Breast epithelium (tissue), 4 donors: ENCODE measurements around the gene TTC28. TPM values are rescaled to one million over a fixed set of nuclear protein-coding genes. Genes with fewer than 3 reads are reported as not detected.

Source experiments
- DNase-seq, 2 donors: peaks; one replicate each; pipeline ENCODE4 v3.0.0-alpha.2; 2019; ENCODE audit warnings: low spot score in 2 of 2
- H3K27ac ChIP-seq, 2 donors: fragments of 200-600 bp; sonication (generic) in 1 of 2; one replicate each; pipeline ENCODE4 v1.5.1; 2016 to 2019; ENCODE audit warnings: mild to moderate bottlenecking in 1 of 2
- H3K27me3 ChIP-seq, 2 donors: fragments of 200-600 bp; sonication (generic) in 1 of 2; one replicate each; pipeline versions ENCODE4 v1.5.1 to v1.6.0; 2017 to 2019; ENCODE audit warnings: control low read depth in 1 of 2, mild to moderate bottlenecking in 1 of 2
- H3K36me3 ChIP-seq: fragments of 200-600 bp; one replicate; pipeline ENCODE4 v1.5.1; 2019
- H3K4me1 ChIP-seq, 2 donors: fragments of 200-600 bp; sonication (generic); one replicate each; pipeline ENCODE4 v1.5.1; 2016 to 2019; ENCODE audit warnings: control low read depth in 1 of 2
- H3K4me3 ChIP-seq, 3 donors: fragments of 200-600 bp; sonication (generic); 1 replicate in 2 of 3; 2 replicates in 1 of 3; pipeline ENCODE4 v1.5.1; 2016 to 2019; ENCODE audit warnings: mild to moderate bottlenecking in 3 of 3, moderate library complexity in 2 of 3
- H3K9me3 ChIP-seq, 2 donors: fragments of 200-600 bp; sonication (generic) in 1 of 2; one replicate each; pipeline ENCODE4 v1.5.1; 2016 to 2019; ENCODE audit warnings: control low read depth in 1 of 2
- CTCF ChIP-seq, 3 donors: fragments of 450-650 bp; IDR thresholded peaks; one replicate each; pipeline ENCODE4 v1.5.1; 2016 to 2017; ENCODE audit warnings: antibody characterized with exemption in 3 of 3, mild to moderate bottlenecking in 3 of 3, moderate library complexity in 3 of 3
- POLR2A ChIP-seq: fragments of 450-650 bp; IDR thresholded peaks from one replicate; pipeline ENCODE4 v1.6.1; 2016; ENCODE audit warnings: antibody characterized with exemption, mild to moderate bottlenecking, moderate library complexity
- POLR2AphosphoS5 ChIP-seq, 3 donors: sonication (generic); formaldehyde crosslinking; IDR thresholded peaks; one replicate each; pipeline ENCODE4 v1.6.1; 2017; ENCODE audit warnings: antibody characterized with exemption in 3 of 3
- intact Hi-C: fragments of 100-400 bp; cut with DNase I; formaldehyde crosslinking; loops from one replicate; pipeline ENCODE4 v1.15.1; 2023; ENCODE audit warnings: low total_unique reads
- total RNA-seq, 3 donors: library from RNA; depleted of rRNA; stranded (reverse); fragments of >200 nt; gene quantifications; one replicate each; pipeline ENCODE4 v1.1.0, GENCODE V29; 2016

Gene TTC28
- total RNA-seq, 3 donors from 2014 or later, result 33.5 to 43.3 (median 40.2) TPM

- H3K9me3 ChIP-seq, result no peaks in the 10 kb centered on the region
- no peak overlapping the region for H3K4me3 ChIP-seq
- TF ChIP-seq POLR2AphosphoS5 (IDR thresholded peaks at IDR 0.05), result no peak
- no peak for TF ChIP-seq CTCF (IDR thresholded peaks at IDR 0.05)
- TF ChIP-seq POLR2A, result no peak
- no peaks in the 10 kb centered on the region for H3K27me3 ChIP-seq
- no peak overlapping the region for H3K27ac ChIP-seq
- intact Hi-C loops, result loop anchor here (10.0 kb wide), 1 partner anchor 226 kb away; no protein-coding TSS in a partner anchor
- H3K4me1 ChIP-seq, result no peaks in the 10 kb centered on the region
- no peak for DNase-seq
- no peaks in the 10 kb centered on the region for H3K36me3 ChIP-seq
Observed at GRCh38 chr22:28608546-28608945, 71.1 kb downstream of the TTC28 start.

DNA sequence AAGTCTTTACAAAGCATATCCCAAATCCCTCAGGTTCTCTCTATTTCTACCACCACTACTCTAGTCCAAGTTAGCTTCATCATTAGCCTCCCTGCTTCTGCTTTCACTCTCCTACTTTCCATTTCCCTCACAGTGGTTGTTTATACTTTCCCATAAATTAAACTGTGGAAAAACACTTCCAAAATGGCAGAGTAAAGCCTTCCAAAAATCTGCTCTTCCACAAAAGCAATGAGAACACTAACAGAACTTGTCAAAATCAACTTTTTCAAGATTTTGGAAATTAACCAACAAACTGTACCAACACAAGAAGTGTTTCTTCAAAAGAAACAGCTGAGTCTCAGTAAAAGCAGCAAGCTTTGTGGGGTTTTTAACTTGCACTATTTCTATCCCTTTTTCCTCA lies 71.8 kb downstream of the TTC28 start:
- no peak for DNase-seq
- Histone ChIP-seq H3K4me3 (no peak overlapping the region), H3K4me1 (no peaks in the 10 kb centered on the region), H3K36me3 (no peaks in the 10 kb centered on the region), H3K27me3 (no peaks in the 10 kb centered on the region), H3K9me3 (no peaks in the 10 kb centered on the region), H3K27ac (no peak overlapping the region)
- TF ChIP-seq POLR2A (no peak), CTCF (IDR thresholded peaks at IDR 0.05) (no peak)
- intact Hi-C loops, result loop anchor here (10.0 kb wide), 1 partner anchor 227 kb away; no protein-coding TSS in a partner anchor

- H3K36me3 ChIP-seq, result no peaks in the 10 kb centered on the region
- no peaks in the 10 kb centered on the region for H3K27me3 ChIP-seq
- TF ChIP-seq POLR2AphosphoS5 (IDR thresholded peaks at IDR 0.05), result no peak
- no peak for TF ChIP-seq CTCF (IDR thresholded peaks at IDR 0.05)
- no peak for TF ChIP-seq POLR2A
- intact Hi-C loops, result loop anchor here (10.0 kb wide), 1 partner anchor 230 kb away; no protein-coding TSS in a partner anchor
- H3K4me1 ChIP-seq, result no peaks in the 10 kb centered on the region
- H3K4me3 ChIP-seq, result no peak overlapping the region
- no peaks in the 10 kb centered on the region for H3K9me3 ChIP-seq
- DNase-seq, result no peak
- H3K27ac ChIP-seq, result no peak overlapping the region
Observed at GRCh38 chr22:28604966-28605761, 74.5 kb downstream of the TTC28 start.

- H3K9me3 ChIP-seq, result no peaks in the 10 kb centered on the region
- no peak overlapping the region for H3K4me3 ChIP-seq
- no peaks in the 10 kb centered on the region for H3K36me3 ChIP-seq
- H3K4me1 ChIP-seq, result no peaks in the 10 kb centered on the region
- H3K27me3 ChIP-seq, result no peaks in the 10 kb centered on the region
- DNase-seq, result no peak
- no peak overlapping the region for H3K27ac ChIP-seq
- TF ChIP-seq POLR2AphosphoS5 (IDR thresholded peaks at IDR 0.05) (no peak), POLR2A (no peak), CTCF (IDR thresholded peaks at IDR 0.05) (no peak)
- intact Hi-C loops, result loop anchor here (10.0 kb wide), 1 partner anchor 233 kb away; no protein-coding TSS in a partner anchor
Observed at GRCh38 chr22:28601915-28602314, 77.7 kb downstream of the TTC28 start.

- Histone ChIP-seq H3K27me3 (no peaks in the 10 kb centered on the region), H3K4me1 (no peaks in the 10 kb centered on the region), H3K9me3 (no peaks in the 10 kb centered on the region), H3K36me3 (no peaks in the 10 kb centered on the region), H3K27ac (no peak overlapping the region), H3K4me3 (no peak overlapping the region)
- intact Hi-C loops, result loop anchor here (10.0 kb wide), 1 partner anchor 234 kb away; no protein-coding TSS in a partner anchor
- no peak for DNase-seq
- TF ChIP-seq POLR2A, result no peak
- TF ChIP-seq POLR2AphosphoS5 (IDR thresholded peaks at IDR 0.05), result no peak
- peak in 2 of 3 donors; percentile 58 to 68 for TF ChIP-seq CTCF (IDR thresholded peaks at IDR 0.05)
Observed at GRCh38 chr22:28600546-28601143, 79.0 kb downstream of the TTC28 start.
